HG02943 (cell line): Measurements from ENCODE around the gene NGFR.

Source experiments
- ATAC-seq: cut with Tn5 transposase; IDR thresholded peaks from one replicate; pipeline ENCODE4 v1.9.1; 2021; ENCODE audit warnings: mild to moderate bottlenecking, low read depth, moderate library complexity; ENCODE audit not compliant: unreplicated experiment

The NGFR gene, protein sequence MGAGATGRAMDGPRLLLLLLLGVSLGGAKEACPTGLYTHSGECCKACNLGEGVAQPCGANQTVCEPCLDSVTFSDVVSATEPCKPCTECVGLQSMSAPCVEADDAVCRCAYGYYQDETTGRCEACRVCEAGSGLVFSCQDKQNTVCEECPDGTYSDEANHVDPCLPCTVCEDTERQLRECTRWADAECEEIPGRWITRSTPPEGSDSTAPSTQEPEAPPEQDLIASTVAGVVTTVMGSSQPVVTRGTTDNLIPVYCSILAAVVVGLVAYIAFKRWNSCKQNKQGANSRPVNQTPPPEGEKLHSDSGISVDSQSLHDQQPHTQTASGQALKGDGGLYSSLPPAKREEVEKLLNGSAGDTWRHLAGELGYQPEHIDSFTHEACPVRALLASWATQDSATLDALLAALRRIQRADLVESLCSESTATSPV

DNA sequence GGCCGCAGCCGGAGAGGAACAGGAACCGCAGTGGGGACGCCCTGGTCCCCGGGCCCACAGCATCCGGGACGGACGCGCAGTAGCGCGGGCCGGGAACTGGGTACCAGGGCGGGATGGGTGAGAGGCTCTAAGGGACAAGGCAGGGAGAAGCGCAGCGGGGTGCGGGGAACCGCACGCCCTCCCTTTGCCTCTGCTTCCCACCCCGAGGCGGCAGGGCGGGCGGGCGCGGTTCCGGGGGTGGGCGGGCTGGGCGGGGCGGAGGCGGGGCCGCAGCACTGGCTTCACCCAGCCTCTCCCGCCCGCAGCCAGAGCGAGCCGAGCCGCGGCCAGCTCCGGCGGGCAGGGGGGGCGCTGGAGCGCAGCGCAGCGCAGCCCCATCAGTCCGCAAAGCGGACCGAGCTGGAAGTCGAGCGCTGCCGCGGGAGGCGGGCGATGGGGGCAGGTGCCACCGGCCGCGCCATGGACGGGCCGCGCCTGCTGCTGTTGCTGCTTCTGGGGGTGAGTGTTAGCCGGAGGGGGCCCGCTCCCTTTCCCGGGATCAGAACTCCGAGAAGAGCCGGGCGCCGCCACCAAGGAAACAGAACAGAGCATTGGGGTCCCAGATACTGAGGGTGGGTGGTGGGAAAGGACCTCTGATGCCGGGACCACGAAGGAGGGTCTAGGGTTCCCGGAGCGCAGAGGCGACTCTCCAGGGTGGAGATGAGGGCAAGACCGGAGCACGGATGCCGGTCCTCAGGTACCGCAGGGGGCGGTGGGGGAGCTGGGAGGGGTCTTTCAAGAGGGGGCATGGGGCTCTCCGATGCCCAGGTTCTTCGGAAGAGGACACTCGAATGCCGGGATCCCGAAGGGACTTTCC is at the start of gene NGFR:
NGFR (plus strand) TSS at position 308 of the 856 bp plus-strand sequence; CDS start at position 433, 125 bp downstream.
- ATAC-seq, result no peak

DNA sequence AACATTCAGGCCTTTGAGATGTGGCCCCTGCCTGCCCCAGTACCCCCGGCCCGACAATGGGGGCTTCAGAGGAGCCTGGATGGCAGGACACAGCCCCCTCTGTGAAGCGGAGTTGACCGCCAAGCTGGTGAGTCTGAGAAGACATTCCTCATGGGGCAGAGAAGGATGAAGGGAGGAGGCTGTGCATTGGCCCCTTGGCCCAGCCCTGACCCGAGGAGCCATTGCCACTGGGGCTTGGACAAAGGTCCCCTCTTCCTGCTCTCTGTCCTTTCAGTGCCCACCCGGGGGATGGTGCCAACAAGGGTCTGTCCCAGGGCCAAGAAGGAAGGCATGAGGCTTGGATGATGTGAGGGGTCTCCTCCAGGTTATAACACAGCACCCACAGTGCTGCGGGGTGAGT is 49.5 kb upstream of the NGFR start:
- ATAC-seq, result no peak

DNA sequence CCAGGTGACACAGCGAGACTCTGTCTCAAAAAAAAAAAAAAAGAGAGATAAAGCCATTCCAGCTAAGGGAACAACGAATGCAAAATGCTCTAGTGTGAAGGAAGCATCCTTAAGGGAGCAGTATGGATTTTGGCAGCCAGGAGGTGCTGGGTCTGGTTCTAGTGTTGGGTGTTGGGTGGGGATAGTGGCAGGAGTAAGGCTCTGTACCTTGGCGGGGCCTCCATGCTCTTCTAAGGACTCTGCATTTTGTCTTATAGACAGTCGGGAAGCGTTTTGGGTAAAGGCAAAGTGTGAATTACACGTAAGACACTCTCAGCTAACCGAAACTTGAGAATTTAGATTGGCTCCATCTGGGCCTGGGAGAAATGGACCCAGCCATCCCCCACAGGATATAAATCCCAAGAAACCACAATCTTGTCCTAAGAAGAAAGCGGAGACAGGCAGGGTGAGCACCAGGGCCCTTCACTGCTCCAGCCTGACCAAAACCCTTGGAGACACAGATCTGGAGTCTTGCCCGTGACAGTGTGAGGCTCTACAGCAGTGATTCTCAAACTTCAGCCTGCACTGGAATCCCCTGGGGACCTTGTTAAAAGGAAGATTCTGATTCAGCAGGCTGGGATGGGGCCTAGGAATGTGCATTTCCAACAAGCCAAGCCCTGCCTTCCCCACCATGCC is 47.3 kb upstream of the NGFR start:
- ATAC-seq, result no peak

DNA sequence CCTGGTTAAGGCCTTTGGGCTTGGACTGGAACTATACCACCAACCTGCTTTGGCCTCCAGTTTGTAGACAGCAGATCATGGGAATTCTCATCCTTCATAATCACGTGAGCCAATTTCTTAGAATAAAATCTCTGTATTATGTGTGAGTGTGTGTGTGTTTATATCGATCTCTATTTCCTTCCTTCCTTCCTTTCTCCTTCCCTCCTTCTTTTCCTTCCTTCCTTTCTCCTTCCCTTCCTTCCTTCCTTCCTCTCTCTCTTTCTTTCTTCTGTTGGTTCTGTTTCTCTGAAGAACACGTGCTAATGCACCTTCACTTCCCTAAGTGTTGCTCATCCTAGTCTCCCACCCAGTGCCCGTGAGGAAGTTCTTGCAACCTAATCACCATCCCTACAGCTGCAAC is 44.9 kb upstream of the NGFR start:
- ATAC-seq, result no peak

DNA sequence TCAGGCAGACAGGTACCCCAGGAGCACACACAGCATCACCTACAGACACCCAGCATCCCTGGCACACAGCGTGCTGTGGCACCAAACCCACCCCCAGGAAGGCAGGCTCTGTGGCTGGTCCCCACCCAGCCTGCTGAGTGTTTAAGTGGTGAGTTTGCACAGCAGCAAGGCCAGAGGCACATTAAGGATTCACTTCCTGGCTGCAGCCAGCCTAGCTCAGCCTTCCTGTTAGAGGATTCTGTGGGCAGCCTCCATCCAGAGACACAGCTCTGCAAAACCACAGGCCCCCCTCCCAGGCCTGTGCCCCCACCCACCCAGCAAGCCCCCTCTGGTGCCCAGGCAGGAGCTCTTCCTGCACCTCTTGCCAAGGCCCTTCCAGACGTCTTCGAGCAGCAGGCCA is 44.4 kb upstream of the NGFR start:
- ATAC-seq, result no peak

DNA sequence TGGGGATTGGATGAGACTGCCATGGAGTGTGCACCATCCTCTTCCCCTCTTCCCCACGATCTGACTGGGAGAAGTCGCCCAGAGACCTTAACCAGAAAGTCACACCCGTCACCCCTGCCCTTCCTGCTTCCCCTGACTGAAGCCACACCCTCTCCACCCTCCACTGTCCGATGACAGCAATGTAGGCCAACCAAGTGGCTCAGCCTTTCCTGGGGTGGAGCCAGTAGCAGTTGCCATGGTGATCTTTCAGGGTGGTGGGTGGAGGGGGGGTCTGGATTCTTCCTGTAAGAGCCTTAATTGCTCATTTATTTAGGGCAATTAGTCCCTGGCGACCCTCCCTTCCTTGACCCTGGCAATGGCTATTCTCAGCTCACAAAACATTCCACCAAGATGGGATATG is 42.9 kb upstream of the NGFR start:
- ATAC-seq, result no peak

DNA sequence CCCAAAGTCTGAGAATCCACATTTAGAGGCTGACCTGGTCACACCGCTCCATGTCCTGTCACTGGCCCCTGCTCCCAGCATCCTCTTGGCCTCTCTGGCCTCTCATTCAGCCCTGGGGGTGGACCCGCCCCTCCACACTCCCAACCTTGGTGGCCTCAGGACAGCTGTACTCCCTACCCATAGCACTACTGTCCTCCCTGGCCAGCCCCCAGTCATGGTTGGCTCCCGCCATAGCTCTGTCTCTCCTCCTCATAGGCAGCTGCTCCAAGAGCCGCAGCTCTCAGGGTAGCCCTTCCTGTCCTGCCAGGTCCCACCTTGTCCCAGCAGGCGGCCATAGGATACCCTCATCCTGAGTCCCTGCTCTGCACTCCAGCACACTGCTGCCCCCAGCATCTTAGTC is 42.4 kb upstream of the NGFR start:
- ATAC-seq, result no peak

DNA sequence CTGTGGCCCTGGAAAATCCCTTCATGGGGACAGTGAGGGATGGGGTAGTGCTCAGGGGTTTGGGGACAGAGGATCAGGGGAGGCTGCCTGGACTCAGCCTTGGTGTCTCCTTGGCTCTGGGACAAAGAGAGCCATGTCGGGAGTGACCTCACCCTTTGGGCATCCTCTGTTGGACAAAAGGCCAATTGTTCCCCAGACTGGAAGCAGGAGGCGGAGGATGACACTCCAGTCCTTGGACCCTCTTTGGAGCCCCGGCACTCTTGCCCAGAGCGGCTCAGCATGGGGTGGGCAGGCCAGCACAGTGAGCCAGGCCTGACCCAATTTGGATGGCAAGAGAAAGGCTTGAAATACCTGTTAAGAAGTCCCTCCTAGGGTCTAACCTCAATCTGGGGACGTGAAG is 41.0 kb upstream of the NGFR start:
- no peak for ATAC-seq

DNA sequence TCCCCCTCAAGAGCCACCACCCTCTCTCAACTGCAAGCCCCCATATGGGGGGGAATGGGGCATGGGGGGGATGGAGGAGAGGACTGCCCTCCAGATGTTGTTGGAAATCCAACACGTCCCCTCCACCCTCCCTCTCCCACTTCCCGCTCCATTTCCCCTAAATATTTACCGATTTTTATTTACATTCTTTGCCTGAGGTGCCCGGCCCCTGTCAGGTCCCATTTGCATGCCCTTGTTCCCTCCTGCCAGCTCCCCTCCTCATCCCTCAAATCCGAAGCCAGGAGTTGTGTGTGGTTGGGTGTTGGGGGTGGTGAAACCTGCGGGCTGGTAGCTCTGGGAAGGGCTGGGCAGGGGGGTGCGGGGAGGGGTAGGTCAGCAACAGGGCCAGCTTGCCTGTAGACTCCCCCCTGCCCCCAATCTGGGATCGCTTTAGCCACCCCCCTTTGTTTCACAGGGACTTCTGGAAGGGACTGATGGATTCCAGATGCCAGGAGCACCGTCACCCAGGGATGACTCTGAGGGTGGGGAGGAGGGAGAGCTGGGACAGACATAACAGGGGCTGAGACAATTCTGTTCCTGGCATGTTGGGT is 39.7 kb upstream of the NGFR start:
- ATAC-seq, result no peak

DNA sequence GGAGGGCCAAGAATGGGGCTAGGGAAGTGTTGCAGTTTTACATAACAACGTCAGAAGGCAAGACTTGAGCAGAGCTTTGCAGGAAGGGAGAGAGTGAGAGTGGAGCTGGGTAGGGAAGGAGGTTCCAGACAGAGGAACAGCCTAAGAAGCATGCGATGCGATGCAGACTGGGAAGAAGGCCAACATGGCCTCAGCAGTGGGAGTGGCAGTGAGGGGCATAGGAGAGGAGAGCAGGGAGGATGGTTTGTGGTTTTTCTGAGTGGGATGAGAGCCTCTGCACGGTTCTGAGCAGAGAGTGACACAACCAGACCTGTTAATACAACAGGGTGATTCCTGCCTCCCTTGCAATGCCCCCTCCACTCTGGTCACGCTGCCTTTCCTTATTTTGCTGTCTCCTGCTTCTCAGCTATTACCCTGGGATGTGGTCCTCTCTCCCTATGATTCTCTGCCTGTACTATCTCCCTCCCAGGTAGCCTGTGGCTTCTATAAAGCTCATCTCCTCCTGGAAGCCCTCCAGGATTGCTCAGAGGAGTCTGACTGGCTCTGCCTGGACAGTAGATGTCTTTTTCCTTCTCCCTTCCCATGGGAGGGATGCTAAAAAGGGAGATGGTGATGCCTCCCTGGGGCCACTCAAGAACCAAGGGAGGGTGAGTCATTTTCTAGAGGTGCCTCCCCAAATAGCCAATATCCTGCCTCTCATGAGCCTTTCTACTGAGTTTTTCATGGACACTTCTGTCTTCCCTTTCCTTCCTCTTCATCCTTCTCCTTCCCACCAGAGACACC is 38.7 kb upstream of the NGFR start:
- ATAC-seq, result no peak

DNA sequence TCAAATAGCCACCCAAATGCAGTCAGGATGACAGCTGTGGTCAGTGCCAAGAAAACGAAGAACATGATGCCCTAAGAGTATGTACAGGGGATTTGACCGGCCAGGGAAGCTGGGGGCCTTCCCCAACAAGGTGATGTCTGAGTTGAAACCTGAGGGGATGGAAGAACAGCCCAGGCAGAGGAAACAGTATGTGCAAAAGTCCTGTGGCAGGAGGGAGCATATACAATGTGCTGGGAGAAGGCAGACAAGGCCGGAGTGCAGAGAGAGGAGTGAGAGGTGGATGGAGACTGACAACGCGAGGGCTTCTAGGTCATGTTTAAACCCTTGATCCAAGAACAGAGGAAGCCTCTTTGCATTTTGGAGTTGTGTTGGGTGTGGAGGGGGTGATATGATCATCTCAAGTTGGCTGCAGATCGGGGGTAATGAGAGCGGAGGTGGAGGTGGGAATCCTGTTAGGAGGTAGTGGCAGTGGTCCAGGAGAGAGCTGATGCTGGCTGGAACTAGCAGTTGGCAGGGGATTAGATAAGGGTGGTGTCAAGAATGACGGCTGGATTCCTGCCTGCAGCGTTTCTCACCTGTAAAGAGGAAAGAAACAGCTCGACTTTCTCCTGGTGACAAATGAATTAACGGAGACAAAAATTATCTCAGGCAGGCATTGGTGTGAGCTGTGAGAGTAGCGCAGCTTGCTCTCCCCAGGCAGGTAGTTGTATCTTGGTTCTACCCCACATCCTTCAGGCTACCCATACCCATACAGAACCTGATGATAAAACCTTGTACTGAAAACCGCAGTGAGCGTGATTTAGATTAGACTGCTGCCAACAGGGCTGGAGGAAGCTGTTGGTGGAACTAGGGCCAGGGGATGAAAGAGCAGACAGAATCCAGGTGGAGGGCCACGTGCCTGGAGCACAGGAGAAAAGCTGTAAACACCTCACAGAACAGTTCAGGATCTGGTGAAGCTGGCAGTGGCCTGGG is 37.2 kb upstream of the NGFR start:
- ATAC-seq, result no peak

DNA sequence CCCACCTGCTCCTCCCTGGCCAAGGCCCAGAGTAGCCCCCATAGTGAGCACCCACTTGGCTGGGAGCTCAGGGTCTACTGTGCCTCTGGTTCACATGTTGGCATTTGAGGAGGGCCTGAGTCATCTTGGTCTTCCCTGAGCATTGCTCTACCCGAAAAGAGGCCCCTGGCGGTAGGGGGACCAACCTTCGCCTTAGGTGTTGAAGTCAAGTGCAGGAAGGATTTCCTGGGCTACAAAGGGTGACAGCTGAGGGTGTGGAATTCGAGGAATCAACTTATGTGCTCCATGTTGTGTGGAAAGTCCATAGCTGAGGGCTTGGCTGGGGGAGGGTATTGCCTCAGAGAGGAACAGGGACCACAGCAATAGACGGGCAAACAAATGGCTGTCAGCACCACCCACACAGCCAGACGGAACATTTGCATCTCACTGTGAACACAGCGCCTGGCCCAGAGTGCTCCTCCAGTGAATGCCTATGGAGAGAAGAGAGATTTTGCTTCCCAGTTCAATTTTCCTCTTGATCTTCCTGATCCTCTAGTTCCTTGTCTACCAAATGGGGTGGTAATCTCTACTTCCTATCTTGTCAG is 35.6 kb upstream of the NGFR start:
- ATAC-seq, result no peak

DNA sequence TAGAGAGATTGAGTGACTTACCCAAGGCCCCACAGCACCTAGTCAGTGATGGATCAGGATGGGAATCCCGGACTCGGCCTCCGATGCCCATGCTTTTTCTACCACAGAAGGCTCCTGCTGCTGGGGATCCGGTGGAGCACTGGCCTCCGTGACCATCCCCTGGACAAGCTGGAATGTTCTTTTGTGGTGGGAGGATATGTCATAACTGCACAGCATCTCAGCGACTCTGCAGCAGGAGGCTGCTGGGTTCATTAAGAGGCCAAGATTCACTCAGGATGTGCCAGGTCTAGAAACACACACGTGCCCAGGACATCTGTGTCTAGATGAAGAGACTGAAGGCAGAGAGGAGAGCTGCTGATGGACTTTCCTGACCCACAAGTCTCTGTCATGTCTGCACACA is 34.7 kb upstream of the NGFR start:
- no peak for ATAC-seq

DNA sequence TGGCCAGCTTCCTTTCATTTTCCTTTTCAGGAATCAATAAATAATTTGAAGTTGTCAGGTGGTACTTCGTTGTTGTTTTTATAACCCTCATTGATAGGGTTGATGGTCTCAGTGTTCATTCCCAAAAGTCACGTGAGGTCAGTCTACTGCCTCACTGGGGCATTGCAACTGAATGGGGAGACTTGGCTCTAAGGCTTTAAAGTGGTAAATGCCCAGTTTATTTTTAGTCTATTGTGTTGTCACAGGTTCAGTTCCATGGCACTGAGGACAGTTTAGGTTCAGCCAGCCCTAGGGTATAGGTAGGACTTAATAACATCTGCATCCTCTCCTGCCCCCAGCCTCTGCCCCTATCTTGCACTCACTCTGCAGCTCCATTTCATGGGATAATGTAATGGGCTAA is 33.5 kb upstream of the NGFR start:
- ATAC-seq, result no peak

DNA sequence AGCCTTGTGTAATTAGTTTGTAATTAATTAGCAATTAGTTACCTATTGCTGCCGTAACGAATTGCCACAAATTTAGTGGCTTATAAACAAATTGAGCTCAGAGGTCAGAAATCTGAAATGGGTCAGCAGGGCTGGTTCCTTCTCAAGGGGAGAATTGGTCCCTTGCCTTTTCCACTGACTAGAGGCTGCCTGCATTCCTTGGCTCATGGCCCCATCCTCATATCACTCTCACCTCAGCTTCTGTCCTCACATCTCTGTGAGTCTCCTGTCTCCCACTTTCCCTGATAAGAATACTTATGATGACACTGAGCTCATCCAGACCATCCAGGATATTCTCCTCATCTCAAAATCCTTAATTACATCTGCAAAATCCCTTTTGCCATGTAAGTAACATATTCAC is 31.0 kb upstream of the NGFR start:
- ATAC-seq, result no peak

DNA sequence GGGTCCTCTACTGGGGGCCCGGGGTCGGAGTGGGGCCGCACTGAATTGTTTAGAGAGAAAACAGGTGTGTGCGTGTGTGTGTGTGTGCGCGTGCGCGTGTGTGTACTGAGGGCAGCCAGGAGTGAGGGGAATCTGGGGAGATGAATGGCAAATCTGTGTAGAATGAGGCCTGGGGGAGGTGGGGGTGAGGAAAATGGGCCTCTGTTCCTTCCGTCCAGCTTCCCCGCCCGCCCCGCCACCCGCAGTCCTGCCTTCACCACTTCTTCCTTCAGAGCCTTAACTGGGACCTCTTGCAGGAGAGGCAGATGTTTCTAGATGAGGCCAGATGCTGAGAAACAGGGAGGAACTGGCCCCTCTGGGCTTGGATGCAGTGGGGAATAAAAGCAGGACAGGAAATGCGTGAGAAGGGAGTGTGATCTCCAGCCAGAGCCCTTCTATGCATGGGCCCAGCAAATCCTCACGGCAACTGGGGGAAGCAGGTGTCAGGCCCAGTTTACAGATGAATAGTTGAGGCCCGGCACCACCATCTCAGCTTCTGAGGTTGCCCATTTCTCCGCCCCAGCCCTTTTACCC is 29.7 kb upstream of the NGFR start:
- no peak for ATAC-seq

DNA sequence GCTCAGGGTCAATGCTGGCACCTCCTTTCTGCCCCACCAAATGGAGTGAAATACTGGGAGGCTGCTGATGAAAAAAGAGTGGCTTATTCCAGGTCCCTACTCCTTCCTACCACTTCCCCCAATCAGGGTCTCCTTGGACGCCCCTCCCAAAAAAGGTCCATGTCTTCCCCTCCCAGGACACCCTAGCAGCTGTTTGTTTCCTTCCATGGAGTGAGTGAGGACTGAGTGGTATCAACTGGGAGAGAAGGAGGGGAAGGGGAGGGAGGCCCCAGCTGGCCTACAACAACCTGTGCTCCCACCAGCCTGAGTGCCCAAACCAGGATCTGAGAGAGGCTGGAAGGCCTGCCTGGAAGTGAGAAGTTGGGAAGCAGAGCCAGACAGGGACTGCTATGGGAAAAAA is 28.7 kb upstream of the NGFR start:
- ATAC-seq, result no peak

DNA sequence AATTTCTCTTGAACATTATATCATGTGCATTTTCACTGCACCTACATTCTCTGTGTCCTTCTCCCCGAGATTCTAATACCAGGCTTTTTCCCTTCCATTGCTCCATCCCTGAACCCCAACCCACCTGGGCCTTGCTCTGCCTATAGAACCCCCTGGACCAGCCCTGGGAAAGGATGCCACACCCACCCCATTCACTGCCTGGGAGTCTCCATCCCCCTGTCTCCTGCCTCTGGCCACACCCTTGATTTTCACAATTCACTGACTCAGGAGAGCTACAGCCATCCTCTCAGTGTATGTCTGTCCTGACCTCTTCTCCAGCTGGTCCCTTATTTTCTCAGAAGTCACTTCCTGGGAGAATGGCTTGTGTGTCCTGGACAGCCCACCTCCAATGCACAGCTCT is 27.9 kb upstream of the NGFR start:
- ATAC-seq, result no peak
